SH-SY5Y (cell line): Measurements from ENCODE around the gene PDPR.
"Not testable (repeated sequence)": the region's sequence is repeated elsewhere in the genome, so short reads cannot be mapped to it uniquely, and the experiment has no call there.

Experiments used
- GATA2 ChIP-seq: IDR thresholded peaks from 2 replicates; pipeline ENCODE4 v1.6.1; 2011; ENCODE audit warnings: mild to moderate bottlenecking, low read depth, low read length
- GATA3 ChIP-seq: IDR thresholded peaks from 2 replicates; pipeline ENCODE4 v1.6.1; 2011; ENCODE audit warnings: low read depth, mild to moderate bottlenecking, low read length, moderate library complexity

The PDPR gene

DNA sequence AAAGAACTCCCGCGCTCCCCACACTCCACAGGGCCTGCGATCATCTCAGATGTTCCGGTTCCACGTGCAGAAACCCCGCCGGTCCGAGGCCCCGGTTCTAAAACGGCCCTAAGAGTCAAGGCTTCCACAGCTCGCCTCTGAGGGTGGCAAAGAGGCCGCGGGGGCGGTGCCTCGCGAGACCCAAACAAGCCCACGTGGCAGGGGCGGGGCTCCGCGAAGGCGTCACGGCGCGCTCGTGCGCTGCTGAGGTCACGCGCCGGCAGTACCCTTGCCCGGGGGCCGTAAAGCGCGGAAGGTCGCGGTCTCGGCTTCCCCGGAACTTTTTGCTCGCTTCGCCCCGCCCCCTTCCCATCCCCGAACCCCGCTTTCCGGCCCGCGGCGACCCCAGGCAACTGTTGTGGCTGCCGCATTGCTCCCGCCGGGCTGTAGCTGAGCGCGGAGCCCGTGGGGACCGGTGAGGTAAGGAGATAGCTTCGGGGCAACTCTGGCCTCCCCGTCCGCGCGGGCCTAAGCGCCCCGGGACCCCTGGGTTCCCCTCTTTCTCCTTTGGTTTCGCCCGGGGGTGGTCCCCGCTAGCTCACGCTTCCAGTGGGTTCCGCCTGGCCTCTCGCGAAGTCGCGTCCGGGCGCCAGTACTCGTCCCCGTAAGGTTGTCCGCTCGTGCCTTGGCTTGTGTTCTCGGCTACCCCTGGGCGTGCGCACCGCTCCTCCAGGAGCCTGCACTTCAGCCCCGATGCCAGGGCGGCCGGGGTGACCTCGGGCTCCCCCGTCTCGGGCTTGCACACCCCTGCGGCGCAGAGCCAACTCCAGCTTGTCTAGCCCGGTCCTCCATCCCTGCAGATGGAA is at the start of gene PDPR:
Gene PDPR (plus strand): TSS at position 351 of the 845 bp plus-strand sequence. CDS start 6,161 bp downstream, outside the sequence.
- not testable (repeated sequence) for TF ChIP-seq GATA2, GATA3

GRCh38 chr16:70151391-70151790 is 37.3 kb downstream of the PDPR start:
- no peak for TF ChIP-seq GATA2
- TF ChIP-seq GATA3 = no peak

GRCh38 chr16:70151941-70152509 is 37.9 kb downstream of the PDPR start:
- TF ChIP-seq GATA3 (no peak), GATA2 (no peak)

DNA sequence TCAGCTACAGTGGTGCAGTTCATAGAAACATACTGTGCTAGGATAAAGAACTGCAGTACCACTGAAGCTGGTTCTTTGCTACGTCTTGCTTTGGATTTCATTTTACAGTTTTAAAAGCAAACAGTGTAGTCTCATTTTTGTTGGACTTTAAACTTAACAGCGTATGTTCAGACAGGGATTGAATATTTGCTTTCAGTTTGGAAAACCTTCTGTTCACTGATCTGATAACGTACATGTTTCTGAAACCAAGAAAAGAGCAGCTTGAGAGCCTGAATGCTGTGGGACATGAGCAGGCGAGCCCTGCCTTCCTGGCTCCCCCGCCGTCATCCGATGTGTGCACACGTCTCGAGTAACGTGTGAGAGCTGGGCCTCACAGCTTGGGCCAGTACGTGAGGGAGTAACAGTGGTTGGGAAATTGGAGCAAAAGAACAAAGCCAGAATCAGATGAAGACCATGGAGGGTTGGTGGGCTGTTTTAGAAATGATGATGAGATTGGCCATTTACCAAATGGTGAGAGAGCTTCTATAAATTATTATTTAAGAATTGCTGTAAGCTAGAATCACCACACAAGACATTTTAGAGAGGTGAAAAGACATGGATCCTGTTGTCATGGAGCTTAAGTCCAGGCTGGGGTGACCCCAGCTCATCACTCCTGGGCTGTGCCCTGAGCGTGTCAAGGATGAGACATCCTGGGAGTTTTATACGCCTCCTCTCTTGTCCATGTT is 38.6 kb downstream of the PDPR start:
- TF ChIP-seq GATA2 (no peak), GATA3 (no peak)

DNA sequence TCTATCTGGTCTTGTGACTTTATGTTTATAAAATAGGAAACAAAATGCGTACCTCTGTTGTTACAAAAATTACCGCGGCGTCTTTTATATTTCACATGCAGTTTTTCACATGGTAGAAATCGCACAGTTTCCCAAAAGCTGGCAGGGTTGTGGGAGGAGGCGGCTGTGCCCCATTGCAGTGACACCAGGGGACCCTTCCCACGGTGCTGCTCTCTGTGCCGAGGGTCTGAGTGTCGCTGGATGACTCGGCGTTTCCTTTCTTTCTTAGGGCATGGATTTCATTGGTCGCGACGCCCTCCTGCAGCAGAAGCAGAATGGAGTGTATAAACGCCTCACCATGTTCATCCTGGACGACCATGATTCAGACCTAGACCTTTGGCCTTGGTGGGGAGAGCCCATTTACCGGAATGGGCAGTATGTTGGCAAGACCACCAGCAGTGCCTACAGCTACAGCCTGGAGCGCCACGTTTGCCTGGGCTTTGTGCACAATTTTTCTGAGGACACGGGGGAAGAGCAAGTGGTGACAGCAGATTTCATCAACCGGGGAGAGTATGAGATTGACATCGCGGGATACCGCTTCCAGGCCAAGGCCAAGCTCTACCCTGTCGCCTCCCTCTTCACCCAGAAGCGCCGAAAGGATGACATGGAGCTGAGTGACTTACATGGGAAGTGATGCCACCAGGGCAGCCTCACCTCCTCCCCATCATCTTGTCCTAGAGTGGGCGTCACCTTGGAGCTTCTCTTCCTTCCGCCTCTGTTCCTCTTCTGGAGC is 42.3 kb downstream of the PDPR start:
- TF ChIP-seq GATA3 (no peak), GATA2 (no peak)

GRCh38 chr16:70157105-70157476 is 43.0 kb downstream of the PDPR start:
- TF ChIP-seq GATA3 (no peak), GATA2 (no peak)

DNA sequence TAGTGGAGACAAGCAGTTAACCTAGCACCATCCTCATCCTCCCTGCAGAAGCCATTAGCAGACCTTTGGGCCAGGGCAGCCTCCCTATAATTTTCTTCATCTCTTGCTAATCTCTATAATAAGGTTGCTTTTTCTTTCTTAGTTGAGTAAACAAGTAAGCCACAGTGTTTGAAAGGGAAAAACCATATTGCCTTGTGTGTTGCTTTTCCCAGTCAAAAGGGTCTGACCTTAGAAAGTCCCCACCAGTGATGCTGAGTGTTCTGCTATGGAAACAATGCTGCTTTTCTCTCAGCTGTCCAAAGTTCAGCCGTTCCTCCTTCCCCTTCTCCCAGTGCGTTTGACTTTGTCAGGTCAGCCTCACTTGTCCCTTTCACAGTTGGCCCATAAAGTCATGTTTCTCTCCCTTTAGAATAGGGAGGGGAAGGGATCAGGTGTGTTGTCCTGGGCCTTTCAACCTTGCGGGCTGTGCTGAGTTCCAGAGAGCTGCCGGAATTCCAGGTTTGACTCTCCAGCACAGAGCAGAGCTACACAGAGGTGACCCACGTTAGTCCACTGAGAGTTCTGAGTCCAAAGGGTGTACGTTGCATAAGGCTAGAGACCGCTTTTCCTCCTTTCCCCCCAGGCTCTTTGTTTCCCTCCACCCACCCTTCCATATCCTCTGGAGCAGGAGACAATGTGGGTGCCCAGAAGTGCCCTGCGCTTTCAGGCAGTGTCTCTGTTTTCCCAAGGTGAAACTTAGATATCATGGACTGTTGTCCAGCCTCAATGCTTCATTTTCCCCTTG is 43.5 kb downstream of the PDPR start:
- TF ChIP-seq GATA2 (no peak), GATA3 (no peak)

- TF ChIP-seq GATA2 = no peak
- TF ChIP-seq GATA3 = no peak
Observed at GRCh38 chr16:70158261-70158939, 44.3 kb downstream of the PDPR start.

DNA sequence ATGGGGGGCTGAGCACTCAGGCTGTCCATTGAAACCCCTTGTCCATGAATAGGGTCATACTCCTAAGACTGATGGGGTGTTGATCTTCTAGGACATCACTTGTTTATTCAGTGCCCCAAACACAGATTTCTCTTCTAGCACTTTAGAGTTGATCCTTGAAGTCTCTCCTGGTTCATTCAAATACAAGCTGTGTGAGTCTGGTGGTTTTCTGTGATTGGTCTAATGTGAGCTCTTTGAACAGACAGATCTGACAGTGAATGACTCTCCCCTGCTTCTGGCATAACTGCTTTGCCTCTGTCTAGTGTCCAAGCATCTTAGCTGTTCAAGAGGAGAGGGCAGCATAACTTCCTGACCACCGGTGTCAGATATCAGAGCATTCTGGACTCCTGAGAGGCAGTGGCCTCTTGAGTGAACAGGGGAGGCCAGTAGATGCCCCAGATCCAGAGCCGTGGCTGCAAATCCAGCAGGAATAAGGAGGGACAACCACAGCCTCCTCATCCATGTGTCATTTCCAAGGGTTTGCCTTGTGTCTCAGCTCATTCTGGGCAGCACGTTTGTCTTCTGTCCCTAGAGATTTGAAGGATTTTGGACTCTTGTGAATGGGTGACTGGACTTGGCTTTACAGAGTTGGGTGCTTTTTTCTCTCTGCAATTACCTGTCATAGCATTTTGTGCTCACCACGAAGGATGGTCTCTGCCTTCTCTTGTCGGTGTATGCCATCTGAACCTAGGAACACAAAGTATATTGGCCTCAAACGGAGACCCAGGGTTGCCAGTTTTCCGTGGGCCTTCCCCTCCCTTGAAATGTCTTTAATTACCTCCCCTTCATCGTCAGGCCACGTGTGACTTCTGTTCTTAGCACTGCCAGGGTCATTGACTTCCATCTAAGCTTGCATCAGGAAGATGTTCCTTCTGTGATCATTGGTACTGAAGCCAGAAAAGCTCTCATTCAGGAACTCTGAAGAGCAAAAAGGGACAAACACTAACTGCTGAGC is 45.5 kb downstream of the PDPR start:
- no peak for TF ChIP-seq GATA3
- no peak for TF ChIP-seq GATA2

DNA sequence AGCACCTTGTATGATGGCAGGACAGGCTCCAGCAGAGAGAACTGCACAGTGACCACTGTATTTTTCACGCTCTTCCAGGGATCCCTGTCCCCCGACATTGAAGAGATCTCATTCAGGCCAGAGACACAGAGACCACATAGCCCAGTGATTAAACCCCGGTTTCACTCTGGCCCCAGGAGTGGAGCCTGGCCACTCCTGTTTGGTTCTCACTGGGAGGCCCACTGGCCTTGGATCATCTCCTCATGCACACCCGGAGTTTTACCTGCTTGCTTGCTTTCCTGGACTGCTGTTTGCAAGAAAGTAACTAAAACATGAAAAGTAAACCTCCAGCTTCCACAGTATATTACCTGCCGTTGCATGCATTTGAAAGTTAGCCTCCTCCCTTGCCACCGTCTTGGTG is 46.3 kb downstream of the PDPR start:
- no peak for TF ChIP-seq GATA2
- TF ChIP-seq GATA3 = no peak

DNA sequence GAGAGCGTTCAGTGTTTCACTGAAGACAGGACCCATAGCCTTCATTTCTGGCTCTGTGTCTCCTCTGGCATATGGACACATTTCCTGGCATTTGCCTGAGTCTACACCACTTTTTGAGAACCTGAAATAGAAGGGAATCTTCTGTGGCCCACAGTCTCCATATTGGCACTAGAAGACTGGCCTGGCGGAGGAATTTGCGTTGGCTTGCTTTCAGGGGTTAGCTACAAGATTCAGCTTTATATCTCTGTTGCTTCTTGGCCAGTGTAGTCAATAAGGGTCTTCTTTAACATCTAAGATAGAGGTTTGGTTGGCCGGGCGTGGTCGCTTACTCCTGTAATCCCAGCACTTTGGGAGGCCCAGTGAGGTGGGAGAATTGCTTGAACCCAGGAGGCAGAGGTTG is 46.7 kb downstream of the PDPR start:
- TF ChIP-seq GATA2 = no peak
- TF ChIP-seq GATA3 = no peak

- TF ChIP-seq GATA3 (no peak), GATA2 (no peak)
Observed at GRCh38 chr16:70161350-70161749, 47.2 kb downstream of the PDPR start.
